Peyer's patch (tissue), 4 donors: Measurements from ENCODE around the gene DHX8.

Experiments used
- CTCF ChIP-seq, 6 experiments: fragments of 450-650 bp in 4 of 6; fragments of 200-600 bp in 2 of 6; sonication (generic) in 1 of 6; IDR thresholded peaks; one replicate each; pipeline ENCODE4 v1.5.1; 2017 to 2019; ENCODE audit warnings: antibody characterized with exemption in 6 of 6, mild to moderate bottlenecking in 3 of 6, moderate library complexity in 1 of 6
- POLR2A ChIP-seq, 2 donors: fragments of 450-650 bp; IDR thresholded peaks; one replicate each; pipeline ENCODE4 v1.5.1; 2017; ENCODE audit warnings: antibody characterized with exemption in 2 of 2, mild to moderate bottlenecking in 2 of 2, moderate library complexity in 2 of 2

GRCh38 chr17:43536236-43536992 is 52.6 kb downstream of the DHX8 start:
- no peak for TF ChIP-seq CTCF (IDR thresholded peaks at IDR 0.05)
- TF ChIP-seq POLR2A (IDR thresholded peaks at IDR 0.05) = no peak
